ENCODE data around the gene NTRK3. TPM values are rescaled to one million over a fixed set of nuclear protein-coding genes. Genes with fewer than 3 reads are reported as not detected.
"Not testable (repeated sequence)": the region's sequence is repeated elsewhere in the genome, so short reads cannot be mapped to it uniquely, and the experiment has no call there.

NTRK3 gene
- total RNA-seq, 2 donors from 2014 or later = 0.66 to 5.2 TPM

- Histone ChIP-seq H3K9me3 (no peaks in the 10 kb centered on the region), H3K4me3 (no peak overlapping the region), H3K27me3 (no peaks in the 10 kb centered on the region), H3K36me3 (replicated peaks in 1 of 2; ENCODE audit: insufficient read depth in 1 of 2, low read depth in 2 of 2) (no peaks in the 10 kb centered on the region), H3K4me1 (no peaks in the 10 kb centered on the region), H3K27ac (no peak overlapping the region)
- DNase-seq (no peak), ATAC-seq (no peak)
- 43 to 44% methylated on average over 6 of the region's 6 CpGs for WGBS, 2 donors
- intact Hi-C loops (cut with DNase I) = no loop called here
- TF ChIP-seq POLR2A (IDR thresholded peaks at IDR 0.05) (no peak), CTCF (IDR thresholded peaks at IDR 0.05) (no peak)
Measured at GRCh38 chr15:88075102-88075501, 181.4 kb downstream of the NTRK3 start.

- no peaks in the 10 kb centered on the region for H3K9me3 ChIP-seq
- intact Hi-C loops (cut with DNase I) = no loop called here
- H3K4me3 ChIP-seq = no peak overlapping the region
- H3K27me3 ChIP-seq = no peaks in the 10 kb centered on the region
- no peak for TF ChIP-seq CTCF (IDR thresholded peaks at IDR 0.05)
- TF ChIP-seq POLR2A (IDR thresholded peaks at IDR 0.05) = no peak
- H3K36me3 ChIP-seq (replicated peaks in 1 of 2; ENCODE audit: insufficient read depth in 1 of 2, low read depth in 2 of 2) = no peaks in the 10 kb centered on the region
- 71 to 72% methylated on average over 5 of the region's 5 CpGs for WGBS, 2 donors
- DNase-seq (no peak), ATAC-seq (no peak)
- H3K27ac ChIP-seq = no peak overlapping the region
- no peaks in the 10 kb centered on the region for H3K4me1 ChIP-seq
Measured at GRCh38 chr15:88074386-88074785, 182.2 kb downstream of the NTRK3 start.

- intact Hi-C loops (cut with DNase I) = no loop called here
- WGBS, 2 donors = 17 to 18% methylated on average over 2 of the region's 2 CpGs
- no peaks in the 10 kb centered on the region for H3K9me3 ChIP-seq
- H3K27me3 ChIP-seq = no peaks in the 10 kb centered on the region
- H3K4me3 ChIP-seq = no peak overlapping the region
- TF ChIP-seq CTCF (IDR thresholded peaks at IDR 0.05) = no peak
- TF ChIP-seq POLR2A (IDR thresholded peaks at IDR 0.05) = no peak
- H3K4me1 ChIP-seq = no peaks in the 10 kb centered on the region
- ATAC-seq = no peak
- no peak overlapping the region for H3K27ac ChIP-seq
- no peaks in the 10 kb centered on the region for H3K36me3 ChIP-seq (replicated peaks in 1 of 2; ENCODE audit: insufficient read depth in 1 of 2, low read depth in 2 of 2)
- DNase-seq = no peak
Measured at GRCh38 chr15:88073391-88073691, 183.2 kb downstream of the NTRK3 start.

- ATAC-seq (no peak), DNase-seq (no peak)
- no peaks in the 10 kb centered on the region for H3K27me3 ChIP-seq
- 51 to 56% methylated on average over 6 of the region's 6 CpGs for WGBS, 2 donors
- H3K27ac ChIP-seq = no peak overlapping the region
- H3K4me3 ChIP-seq = no peak overlapping the region
- TF ChIP-seq CTCF (IDR thresholded peaks at IDR 0.05) (no peak), POLR2A (IDR thresholded peaks at IDR 0.05) (no peak)
- no peaks in the 10 kb centered on the region for H3K4me1 ChIP-seq
- H3K36me3 ChIP-seq (replicated peaks in 1 of 2; ENCODE audit: insufficient read depth in 1 of 2, low read depth in 2 of 2) = no peaks in the 10 kb centered on the region
- intact Hi-C loops (cut with DNase I) = no loop called here
- no peaks in the 10 kb centered on the region for H3K9me3 ChIP-seq
Measured at GRCh38 chr15:88072598-88073390, 183.7 kb downstream of the NTRK3 start.

- H3K27me3 ChIP-seq; H3K4me3 ChIP-seq; H3K4me1 ChIP-seq; intact Hi-C loops (cut with DNase I); H3K27ac ChIP-seq; ATAC-seq; H3K9me3 ChIP-seq; H3K36me3 ChIP-seq (replicated peaks in 1 of 2; ENCODE audit: insufficient read depth in 1 of 2, low read depth in 2 of 2); DNase-seq: not testable (repeated sequence)
- WGBS, 2 donors = 58 to 67% methylated on average over 9 of the region's 9 CpGs
Measured at GRCh38 chr15:88072133-88072532, 184.4 kb downstream of the NTRK3 start.
